Ishikawa (cell line): ENCODE measurements around the gene RNF11.

ENCODE experiments used
- CEBPB ChIP-seq: IDR thresholded peaks from 2 replicates; pipeline ENCODE4 v1.6.1; 2012
- EP300 ChIP-seq: IDR thresholded peaks from 2 replicates; pipeline ENCODE4 v1.6.1; 2012; ENCODE audit warnings: borderline replicate concordance
- FOXM1 ChIP-seq: IDR thresholded peaks from 2 replicates; pipeline ENCODE4 v1.6.1; 2012; ENCODE audit warnings: low read depth, borderline replicate concordance
- RAD21 ChIP-seq: IDR thresholded peaks from 2 replicates; pipeline ENCODE4 v1.6.1; 2012; ENCODE audit warnings: low read depth
- TAF1 ChIP-seq: IDR thresholded peaks from 2 replicates; pipeline ENCODE4 v1.6.1; 2012; ENCODE audit warnings: low read depth, mild to moderate bottlenecking
- YY1 ChIP-seq: IDR thresholded peaks from 2 replicates; pipeline ENCODE4 v1.6.1; 2012; ENCODE audit warnings: low read depth
- TF ChIP-seq, protein P1 (sequence below): IDR thresholded peaks from 2 replicates; pipeline ENCODE4 v1.6.1; 2012

DNA sequence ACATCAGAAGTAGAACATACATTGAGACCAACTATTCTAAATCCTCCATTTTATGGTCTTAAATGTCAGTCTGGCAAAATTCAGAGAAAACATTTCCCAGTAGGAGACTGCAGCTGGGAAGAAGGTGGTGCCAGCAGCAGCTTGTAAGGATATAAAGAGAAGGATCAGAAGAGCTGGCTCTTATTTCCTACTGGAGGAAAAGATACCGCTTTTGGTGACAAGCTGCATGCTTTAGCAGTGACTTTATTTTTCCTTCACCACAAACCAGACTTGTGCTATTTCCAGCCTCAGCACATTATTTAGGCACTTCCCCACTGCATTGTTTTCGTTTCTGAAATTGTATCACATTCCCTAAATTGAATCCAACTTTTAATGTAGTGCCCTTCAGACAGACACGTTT lies 28.4 kb downstream of the RNF11 start:
- TF ChIP-seq EP300: no peak
- no peak for TF ChIP-seq RAD21
- TF ChIP-seq FOXM1: no peak
- TF ChIP-seq, protein P1, sequence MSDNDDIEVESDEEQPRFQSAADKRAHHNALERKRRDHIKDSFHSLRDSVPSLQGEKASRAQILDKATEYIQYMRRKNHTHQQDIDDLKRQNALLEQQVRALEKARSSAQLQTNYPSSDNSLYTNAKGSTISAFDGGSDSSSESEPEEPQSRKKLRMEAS: no peak
- TF ChIP-seq YY1: no peak
- TF ChIP-seq TAF1: no peak
- TF ChIP-seq CEBPB: no peak
